DMS 273 treated with DMSO at 0.1 percent for 48 hours (cell line): Measurements from ENCODE around the gene AGTR1.
"Not testable (repeated sequence)": the region's sequence is repeated elsewhere in the genome, so short reads cannot be mapped to it uniquely, and the experiment has no call there.

Experiments used
- DNase-seq: peaks from one replicate; lab custom pipeline; 2025; lab: John Stamatoyannopoulos, UW

AGTR1 gene

DNA sequence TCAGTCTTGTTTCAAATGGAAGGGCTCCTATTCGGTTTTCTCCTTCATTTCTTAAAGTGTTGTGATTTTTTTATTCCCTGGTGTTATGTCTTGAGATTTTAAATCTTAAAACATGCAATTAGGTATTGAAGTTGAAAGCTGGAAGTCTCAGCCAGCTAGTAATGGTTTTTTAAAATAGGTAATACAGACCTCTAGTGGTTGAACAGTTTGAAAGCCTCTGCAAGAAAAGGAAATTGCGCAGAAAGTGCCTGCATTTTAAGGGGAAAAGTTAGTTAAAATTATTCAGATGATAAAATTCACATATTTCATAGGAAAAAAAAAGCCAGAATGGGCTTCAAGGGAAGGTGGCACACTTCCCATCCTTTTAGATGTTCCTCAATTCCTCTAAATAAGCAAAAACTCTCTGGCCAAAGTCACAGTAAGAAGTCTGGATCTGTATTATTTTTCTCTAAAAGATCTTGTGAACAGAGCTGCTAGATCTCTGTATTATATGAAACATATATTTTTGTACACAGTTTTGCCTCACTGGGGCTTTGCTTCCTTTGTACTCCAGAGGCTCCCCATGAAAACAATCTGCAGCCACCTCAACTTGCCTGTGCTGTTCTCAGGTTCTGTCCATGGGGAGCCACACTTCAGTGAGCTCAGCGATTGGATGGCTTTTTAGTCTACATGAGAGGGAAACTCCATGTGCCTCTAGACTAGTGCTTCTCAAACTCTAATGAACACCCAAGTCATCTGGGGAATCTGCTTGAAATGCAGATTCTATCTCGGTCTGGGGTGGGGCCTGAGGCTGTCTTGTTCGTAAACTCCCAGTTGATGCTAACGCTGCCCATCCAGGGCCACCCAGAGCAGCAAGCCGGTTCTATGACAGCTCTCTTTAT is 21.5 kb downstream of the AGTR1 start:
- no peak for DNase-seq

- no peak for DNase-seq
Measured at GRCh38 chr3:148720873-148721272, 23.2 kb downstream of the AGTR1 start.

GRCh38 chr3:148723631-148724030 is 25.9 kb downstream of the AGTR1 start:
- DNase-seq, result no peak

DNA sequence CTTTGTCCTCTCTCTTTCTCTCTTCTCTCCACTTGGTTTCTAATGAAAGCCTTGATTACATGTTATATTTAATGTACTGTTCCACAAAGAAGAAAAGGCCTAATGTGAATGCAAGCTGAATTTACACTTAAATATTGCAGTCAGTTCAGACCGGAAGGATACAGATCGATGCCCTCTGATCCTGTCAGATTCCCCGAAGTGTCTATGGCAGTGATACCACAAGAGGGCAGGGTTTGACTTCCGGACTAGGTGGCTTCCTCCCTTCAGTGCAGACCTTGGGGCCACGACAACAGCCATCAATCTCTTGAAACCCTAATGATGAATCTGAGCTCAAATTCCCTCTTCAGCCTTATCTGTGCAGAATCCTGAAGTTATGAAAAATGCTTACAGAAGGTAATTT is 29.5 kb downstream of the AGTR1 start:
- peak; percentile 32 for DNase-seq

DNA sequence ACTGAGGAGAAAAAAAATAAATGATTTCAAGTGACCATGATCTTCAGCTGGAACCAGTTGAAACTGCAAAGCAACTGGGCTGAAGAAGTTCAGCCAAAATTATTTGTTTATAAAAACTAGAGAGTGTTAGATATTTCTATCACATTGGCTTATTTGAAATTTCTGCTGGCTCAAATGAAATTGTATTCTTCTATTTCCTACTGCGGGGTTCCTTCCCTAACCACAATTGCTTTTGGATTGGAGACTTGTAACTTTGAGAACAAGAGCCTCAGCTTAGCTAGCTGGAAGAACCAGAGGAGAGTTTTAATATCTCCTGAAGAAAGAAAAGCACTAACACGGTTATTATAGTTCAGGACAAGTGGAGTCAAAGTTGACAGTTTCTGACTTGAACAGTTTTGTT is 31.1 kb downstream of the AGTR1 start:
- DNase-seq, result no peak

DNA sequence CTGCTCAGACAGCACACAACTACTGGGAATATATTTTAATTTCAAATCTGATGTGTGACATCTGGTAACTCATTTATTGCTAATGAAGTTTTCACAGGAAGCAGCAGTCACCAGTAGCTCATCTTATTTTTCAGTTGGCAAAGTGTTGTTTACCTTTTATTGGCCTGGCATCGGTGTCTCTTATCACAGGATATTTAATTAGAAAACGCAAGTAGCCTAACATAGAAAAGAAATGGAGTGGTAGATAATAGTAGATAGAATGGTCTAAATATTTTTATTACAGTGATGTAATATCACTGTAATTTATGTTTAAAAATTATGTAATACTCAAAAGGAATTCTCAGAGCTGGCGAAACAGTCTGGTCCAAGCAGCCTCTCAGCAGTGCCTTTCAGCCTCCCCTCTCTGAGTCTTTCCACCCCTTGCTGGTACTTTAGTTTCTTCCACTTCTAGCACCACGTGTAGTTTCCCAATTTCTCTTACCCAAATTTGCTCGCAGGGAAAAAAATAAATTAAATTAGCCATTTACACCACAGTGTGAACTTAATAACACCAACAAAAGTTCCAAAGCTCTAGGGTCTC is 31.9 kb downstream of the AGTR1 start:
- no peak for DNase-seq

- no peak for DNase-seq
Measured at GRCh38 chr3:148730676-148731075, 33.0 kb downstream of the AGTR1 start.

DNA sequence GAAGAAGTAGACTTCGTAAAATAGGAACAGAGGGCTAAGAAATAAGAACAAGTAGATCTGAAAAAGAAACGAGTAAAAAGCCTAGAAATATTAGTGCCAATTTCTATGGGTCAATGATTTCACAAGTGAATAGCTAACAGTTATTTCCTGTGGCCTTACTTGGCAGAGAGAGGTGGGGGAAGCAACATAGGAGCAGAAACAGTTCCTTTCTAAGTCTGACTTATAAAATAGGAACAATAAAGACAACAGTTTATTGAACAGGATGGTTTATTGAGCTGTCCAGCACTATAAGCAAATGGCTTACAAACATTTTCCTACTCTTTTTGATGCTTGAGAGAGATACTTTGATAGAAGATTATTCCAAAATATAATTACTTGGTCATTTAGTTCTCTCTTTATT is 37.9 kb downstream of the AGTR1 start:
- DNase-seq, result no peak

DNA sequence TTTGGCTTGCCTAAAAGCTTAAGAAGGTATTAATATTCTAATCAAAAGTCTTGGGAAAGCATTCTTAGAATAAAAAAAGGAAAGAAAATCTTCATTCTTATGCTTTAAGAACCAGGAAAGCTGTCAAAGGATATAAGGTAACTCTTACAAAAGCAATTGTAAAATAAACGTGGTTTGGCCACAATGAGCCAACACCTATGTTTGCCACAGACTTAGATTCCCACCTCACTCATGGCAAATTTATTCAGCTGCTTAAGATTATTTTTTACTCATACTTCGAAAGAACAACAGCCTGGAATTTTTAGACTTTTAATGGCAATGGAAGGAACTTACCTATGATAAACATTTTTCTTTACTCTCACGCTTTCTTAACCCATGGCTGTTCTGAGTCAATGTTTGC is 38.4 kb downstream of the AGTR1 start:
- no peak for DNase-seq

DNA sequence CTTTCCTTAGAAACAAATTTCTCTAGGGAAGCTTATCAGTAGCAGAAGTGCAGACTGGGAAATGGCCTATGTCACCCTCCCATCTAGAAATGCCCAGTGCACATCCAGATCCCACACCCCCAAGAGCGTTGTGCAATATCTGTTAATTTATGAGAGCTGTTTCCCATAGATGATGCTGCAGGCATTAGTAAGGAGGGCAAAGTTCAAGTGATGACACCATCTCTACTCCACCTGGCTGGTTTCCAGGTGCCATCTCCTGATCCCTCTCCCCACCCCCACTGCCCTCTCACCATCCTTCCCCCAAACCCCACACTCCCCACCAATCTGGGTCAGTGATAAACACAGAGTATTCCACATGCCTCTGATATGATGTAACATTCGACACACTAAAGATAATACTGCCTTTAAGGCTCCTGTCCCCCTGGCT is 39.4 kb downstream of the AGTR1 start:
- no peak for DNase-seq

DNA sequence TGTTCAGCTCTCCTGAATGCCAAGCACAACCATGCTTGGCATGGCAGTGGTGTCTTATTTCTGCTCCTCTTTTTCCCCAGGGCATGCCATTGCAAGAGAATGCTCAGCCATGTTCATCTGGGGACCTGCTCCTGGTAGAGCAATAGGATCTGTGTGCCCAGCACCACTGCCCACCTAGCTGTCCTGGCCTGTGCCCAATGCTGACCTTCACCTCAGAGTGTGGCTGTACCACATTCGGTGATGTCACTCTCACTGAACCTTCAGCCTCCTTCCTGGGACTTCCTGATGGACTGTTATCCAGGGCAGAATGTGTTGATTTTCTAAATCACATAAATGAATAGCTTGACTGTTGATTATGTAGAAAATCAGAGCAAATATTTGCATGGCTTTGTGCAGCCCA is 42.0 kb downstream of the AGTR1 start:
- DNase-seq, result no peak

DNA sequence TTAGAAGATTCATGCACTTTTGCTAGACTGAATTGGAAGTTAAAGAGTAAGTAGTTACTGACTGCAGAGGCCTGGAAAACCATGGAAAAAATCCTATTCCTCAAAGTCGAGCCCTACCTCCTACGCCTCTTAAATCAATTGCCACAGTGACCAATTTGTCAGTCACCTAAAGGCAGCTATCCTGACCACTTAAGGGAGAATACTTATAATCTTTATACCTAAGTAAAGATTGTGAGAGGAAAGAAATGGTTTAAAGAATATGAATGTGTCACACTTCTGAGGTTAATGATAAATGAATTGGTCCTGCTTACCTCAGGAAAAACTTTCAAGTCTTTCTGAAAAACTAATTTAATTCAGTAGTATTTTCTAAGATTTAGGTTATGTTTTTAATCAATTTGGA is 42.6 kb downstream of the AGTR1 start:
- no peak for DNase-seq

DNA sequence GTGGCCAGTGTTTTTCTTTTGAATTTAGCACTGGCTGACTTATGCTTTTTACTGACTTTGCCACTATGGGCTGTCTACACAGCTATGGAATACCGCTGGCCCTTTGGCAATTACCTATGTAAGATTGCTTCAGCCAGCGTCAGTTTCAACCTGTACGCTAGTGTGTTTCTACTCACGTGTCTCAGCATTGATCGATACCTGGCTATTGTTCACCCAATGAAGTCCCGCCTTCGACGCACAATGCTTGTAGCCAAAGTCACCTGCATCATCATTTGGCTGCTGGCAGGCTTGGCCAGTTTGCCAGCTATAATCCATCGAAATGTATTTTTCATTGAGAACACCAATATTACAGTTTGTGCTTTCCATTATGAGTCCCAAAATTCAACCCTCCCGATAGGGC is 43.5 kb downstream of the AGTR1 start:
- DNase-seq, result no peak

DNA sequence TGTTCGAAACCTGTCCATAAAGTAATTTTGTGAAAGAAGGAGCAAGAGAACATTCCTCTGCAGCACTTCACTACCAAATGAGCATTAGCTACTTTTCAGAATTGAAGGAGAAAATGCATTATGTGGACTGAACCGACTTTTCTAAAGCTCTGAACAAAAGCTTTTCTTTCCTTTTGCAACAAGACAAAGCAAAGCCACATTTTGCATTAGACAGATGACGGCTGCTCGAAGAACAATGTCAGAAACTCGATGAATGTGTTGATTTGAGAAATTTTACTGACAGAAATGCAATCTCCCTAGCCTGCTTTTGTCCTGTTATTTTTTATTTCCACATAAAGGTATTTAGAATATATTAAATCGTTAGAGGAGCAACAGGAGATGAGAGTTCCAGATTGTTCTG is 44.4 kb downstream of the AGTR1 start:
- no peak for DNase-seq

- DNase-seq, result no peak
Measured at GRCh38 chr3:148746053-148746452, 48.4 kb downstream of the AGTR1 start.

DNA sequence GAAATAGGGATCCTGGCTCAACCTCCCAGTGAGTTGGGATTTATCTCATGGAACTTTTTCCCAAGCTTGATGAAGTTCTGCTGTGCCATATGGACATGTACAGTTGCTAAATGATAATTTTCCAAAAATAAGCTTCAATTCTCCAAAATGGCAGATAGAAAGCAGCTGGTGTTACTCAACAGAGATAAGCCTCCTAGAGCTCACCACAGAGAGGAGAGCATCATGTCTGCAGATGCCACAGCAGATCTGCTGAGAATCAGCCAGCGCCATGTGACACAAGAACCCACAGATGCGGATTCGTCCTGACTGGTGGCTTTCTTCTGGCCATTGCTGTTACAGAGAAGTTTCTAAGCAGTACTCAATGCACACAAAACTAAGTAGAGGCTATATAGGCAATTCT is 50.6 kb downstream of the AGTR1 start:
- no peak for DNase-seq

GRCh38 chr3:148750296-148750695 is 52.6 kb downstream of the AGTR1 start:
- no peak for DNase-seq

DNA sequence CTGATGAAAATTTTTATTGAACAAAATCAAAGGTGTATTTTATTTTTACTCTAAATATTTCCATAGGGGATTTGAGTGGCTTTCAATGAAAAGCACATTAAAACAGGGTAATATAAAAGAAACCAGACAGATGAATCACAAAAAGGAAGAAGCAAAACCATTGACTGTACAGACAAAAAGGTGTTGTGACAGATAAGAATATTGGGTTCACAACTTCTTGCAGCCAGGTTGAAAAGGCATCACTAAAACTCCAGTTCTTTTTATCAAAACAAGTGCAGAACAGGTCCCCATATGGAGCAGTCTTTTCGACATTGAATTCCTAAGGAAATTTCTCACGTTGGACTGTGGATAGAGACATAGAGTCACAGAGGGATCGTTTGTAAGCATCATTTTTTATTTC is 53.8 kb downstream of the AGTR1 start:
- no peak for DNase-seq

GRCh38 chr3:148753385-148753784 is 55.7 kb downstream of the AGTR1 start:
- not testable (repeated sequence) for DNase-seq

GRCh38 chr3:148755570-148755969 is 57.9 kb downstream of the AGTR1 start:
- no peak for DNase-seq

GRCh38 chr3:148756311-148756710 is 58.6 kb downstream of the AGTR1 start:
- no peak for DNase-seq

- no peak for DNase-seq
Measured at GRCh38 chr3:148757238-148758215, 59.8 kb downstream of the AGTR1 start.
